Right renal cortex interstitium (tissue), 3 donors: ENCODE measurements around the gene RAF1. TPM values are rescaled to one million over a fixed set of nuclear protein-coding genes. Genes with fewer than 3 reads are reported as not detected.

Experiments used
- DNase-seq, 3 donors: peaks; one replicate each; pipeline ENCODE4 v3.0.0-alpha.2; 2013; ENCODE audit warnings: low read depth in 3 of 3, low spot score in 2 of 3
- polyA plus RNA-seq, 3 donors: library from polyadenylated mRNA; unstranded; fragments of 120-200 nt; gene quantifications; one replicate each; pipeline ENCODE4 v1.2.1, GENCODE V29; 2013; ENCODE audit not compliant: insufficient read length in 3 of 3

The RAF1 gene
- polyA plus RNA-seq, 3 donors = 103 to 106 (median 106) TPM

- DNase-seq = no peak
Observed at GRCh38 chr3:12603969-12604368, 59.9 kb downstream of the RAF1 start.

GRCh38 chr3:12601072-12601471, 62.8 kb downstream of the RAF1 start:
- DNase-seq = no peak

GRCh38 chr3:12598890-12599289, 65.0 kb downstream of the RAF1 start:
- DNase-seq = no peak

DNA sequence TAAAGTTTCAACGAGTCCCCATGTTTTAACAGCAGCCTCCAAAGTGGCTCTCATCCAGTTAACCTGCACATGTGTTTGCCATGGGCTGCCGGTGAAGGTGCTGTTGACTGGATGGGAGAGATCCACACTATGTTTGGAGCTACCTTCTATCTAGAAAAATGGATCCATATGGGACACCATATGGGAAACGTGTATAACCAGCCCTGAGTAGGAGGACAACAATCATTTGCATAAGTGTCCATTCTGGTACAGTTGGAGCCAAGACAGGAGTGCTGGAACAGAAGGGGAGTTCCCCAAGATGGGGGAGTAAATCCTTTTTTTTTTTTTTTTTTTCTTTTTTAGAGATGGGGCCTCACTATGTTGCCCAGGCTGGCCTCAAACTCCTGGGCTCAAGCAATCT, 70.4 kb downstream of the RAF1 start:
- DNase-seq = no peak

- no peak for DNase-seq
Observed at GRCh38 chr3:12591997-12592715, 71.8 kb downstream of the RAF1 start.

- no peak for DNase-seq
Observed at GRCh38 chr3:12591456-12591855, 72.5 kb downstream of the RAF1 start.

DNA sequence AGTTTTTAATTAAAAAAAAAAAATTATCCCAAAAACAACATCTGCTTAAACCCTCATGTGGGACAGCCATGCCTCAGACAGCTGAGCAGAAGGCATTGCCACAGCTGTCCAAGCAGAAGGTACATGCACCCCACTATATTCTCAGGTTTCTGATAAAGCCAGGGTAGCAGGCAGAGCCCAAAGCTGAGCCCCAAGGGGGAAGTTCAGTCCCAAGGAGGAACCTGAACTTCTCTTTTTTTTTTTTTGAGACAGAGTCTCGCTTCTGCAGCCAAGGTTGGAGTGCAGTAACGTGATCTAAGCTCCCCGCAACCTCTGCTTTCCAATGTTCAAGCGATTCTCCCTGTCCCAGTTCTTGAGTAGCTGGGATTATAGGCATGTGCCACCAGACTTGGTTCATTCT, 73.8 kb downstream of the RAF1 start:
- no peak for DNase-seq

GRCh38 chr3:12588039-12589009, 75.6 kb downstream of the RAF1 start:
- DNase-seq = no peak

GRCh38 chr3:12586403-12586802, 77.5 kb downstream of the RAF1 start:
- no peak for DNase-seq

GRCh38 chr3:12585970-12586369, 77.9 kb downstream of the RAF1 start:
- DNase-seq = no peak

DNA sequence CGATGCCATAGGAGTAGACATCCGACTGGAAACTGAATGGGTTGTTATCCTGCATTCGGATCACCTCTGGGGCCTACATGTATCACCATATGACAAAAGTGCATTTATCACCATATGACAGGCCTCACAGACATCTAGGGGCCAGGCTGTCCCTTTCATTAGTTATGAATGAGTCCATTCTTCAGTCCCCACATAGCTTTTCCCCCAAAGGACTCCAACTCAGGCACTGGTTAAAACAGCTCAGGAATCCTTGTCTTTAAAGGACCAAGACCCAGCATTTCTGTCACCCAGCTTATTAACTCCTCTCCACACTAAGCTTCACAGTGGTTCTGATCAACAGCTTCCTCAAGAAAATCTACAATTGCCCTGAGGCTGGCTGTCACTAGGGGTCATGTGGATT, 78.7 kb downstream of the RAF1 start:
- DNase-seq = no peak

- no peak for DNase-seq
Observed at GRCh38 chr3:12584083-12584482, 79.8 kb downstream of the RAF1 start.

GRCh38 chr3:12583280-12583679, 80.6 kb downstream of the RAF1 start:
- no peak for DNase-seq

DNA sequence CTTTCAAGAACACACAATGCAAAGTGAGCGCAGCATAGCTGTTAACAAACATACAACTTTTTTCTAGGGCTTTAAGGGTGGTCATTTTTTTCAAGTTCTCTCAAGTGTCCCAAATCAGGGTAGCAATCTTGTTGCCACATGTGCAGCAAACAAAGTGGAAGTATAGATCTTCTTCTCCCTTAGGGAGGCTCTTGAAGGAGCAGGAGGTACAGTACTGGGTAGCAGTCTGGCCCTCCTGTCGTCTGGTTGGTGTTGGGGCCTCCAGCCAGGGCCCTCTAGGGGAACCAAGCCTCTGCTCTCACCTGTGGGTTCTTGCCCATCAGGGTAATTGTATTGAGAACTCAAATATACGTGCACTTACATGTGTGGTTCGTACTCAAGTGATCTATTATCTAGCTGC, 81.2 kb downstream of the RAF1 start:
- DNase-seq = no peak

DNA sequence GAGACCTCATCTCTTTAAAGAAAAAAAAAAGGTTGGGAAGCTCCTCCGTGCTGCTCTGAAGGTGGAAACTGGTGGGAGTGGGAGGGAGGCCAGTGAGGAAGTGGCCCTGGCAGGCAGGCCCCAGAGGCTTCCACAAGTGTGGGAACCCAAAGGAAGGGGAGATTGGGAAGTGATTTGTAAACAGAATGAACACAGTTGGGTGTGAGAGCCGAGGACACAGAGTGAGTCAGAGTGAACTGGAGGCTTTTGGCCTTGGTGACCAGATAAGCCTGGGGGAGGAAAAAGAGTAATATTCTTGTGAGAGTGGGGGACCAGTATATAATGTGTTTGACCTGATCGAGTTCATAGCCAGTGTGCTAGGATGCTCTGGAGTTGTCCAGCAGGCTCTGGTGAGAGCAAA, 84.0 kb downstream of the RAF1 start:
- no peak for DNase-seq

- DNase-seq = no peak
Observed at GRCh38 chr3:12579456-12579855, 84.5 kb downstream of the RAF1 start.

DNA sequence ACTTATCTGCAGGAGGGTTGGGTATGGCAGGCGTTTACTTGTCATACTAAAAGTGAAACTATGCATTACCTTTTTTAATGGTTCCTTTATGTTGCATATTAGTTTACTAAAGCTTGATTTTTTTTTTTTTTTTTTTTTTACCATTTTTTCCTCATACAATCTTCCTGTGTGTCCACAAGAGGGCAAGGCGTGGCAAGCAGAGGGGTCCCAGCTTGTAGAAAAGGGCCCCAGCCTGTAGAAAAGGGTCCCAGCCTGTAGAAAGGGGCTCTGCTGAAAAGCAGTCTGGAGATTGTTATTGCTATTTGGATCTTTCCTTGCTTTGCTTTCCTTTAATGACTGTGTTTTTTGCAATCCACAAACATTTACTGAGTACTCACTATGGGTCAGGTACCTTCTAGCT, 85.2 kb downstream of the RAF1 start:
- DNase-seq = no peak

DNA sequence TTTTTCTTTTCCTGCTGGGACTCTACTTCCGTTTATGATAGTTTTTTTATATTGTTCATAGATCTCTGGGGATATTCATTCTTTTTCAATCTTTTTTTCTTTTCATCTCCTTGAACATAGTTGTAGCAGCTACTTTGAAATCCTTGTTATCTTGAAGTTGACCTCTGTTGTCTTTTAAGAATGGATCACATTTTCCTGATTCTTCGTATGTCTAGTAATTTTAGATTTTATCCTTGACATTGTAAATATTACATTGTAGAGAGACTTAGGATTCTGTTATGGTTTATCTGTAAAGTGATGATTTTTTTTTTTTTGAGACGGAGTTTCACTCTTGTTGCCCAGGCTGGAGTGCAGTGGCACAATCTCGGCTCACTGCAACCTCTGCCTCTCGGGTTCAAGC, 86.5 kb downstream of the RAF1 start:
- DNase-seq = no peak

DNA sequence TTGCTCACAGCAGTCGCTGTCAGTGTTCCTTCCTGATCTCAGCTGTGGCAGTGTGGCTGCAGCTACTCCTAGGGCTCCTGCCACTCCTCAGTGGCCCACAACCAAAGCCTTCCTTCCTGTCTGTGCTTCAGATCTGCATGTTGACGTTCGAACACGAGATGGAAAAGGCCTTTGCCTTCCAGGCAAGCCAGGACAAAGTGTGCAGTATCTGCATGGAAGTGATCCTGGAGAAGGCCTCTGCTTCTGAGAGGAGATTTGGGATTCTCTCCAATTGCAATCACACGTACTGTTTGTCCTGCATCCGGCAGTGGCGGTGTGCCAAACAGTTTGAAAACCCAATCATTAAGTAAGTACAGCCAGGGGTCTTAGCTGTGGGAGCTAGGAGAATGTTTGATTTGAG, 89.3 kb downstream of the RAF1 start:
- DNase-seq = no peak

DNA sequence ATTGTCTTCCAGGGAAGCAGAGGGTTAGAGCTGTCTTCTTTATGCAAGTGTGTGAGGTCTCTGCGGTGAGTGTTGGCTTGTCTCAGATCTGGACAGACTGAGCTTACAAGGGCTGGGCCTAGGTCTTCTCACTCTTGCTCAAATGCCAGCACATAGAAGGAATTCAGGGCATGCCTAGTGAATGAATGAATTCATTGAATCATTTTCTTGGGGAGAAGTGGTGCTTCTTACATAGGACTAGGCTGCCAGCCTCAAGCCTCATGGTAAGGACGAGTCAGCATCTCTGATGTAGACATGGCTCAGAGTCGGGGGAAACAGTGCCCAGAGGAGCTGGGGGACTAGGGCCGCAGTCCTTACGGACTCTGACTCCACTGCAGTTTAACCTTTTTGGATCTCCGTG, 89.8 kb downstream of the RAF1 start:
- no peak for DNase-seq

DNA sequence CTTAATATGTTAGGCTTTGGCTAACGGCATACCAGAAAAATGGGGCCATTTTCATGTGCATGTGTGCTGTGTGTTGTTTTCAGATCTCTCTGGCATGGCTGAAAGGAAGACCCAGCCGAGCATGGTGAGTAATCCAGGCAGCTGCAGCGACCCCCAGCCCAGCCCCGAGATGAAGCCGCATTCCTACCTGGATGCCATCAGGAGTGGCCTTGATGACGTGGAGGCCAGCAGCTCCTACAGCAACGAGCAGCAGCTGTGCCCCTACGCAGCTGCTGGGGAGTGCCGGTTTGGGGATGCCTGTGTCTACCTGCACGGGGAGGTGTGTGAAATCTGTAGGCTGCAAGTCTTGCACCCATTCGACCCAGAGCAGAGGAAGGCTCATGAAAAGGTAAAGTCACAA, 91.9 kb downstream of the RAF1 start:
- no peak for DNase-seq

- DNase-seq = no peak
Observed at GRCh38 chr3:12569836-12570235, 94.1 kb downstream of the RAF1 start.
